MCF 10A (cell line): ENCODE measurements around the gene MLXIP. TPM values are rescaled to one million over a fixed set of nuclear protein-coding genes. Genes with fewer than 3 reads are reported as not detected.

Experiments used
- BruUV-seq: library from RNA; stranded (reverse); fragments of 400-500 nt; replicated peaks from 2 replicates; lab custom pipeline; 2021; lab: Mats Ljungman, UMichigan
- CTCF ChIA-PET: fragments of 300-600 bp; sonication (Branson Sonifier 250); formaldehyde crosslinking; extraction: SDS; loops from one replicate; lab custom pipeline; 2021; ENCODE audit warnings: antibody characterized with exemption, inconsistent platforms; lab: Yijun Ruan, JAX
- POLR2A ChIA-PET: fragments of 300-600, 350-650 bp; sonication (Branson Sonifier 250); formaldehyde crosslinking; extraction: SDS; loops from one replicate; lab custom pipeline; 2020; ENCODE audit warnings: antibody characterized with exemption, inconsistent platforms; lab: Yijun Ruan, JAX
- DNase-seq: peaks from one replicate; pipeline ENCODE4 v3.0.0-alpha.2; 2018; ENCODE audit not compliant: unreplicated experiment
- H3K27ac Mint-ChIP-seq: one replicate; pipeline ENCODE4 v1.8.0; 2022; ENCODE audit warnings: mild to moderate bottlenecking, low read depth, mixed read lengths; ENCODE audit not compliant: unreplicated experiment
- H3K27me3 Mint-ChIP-seq: one replicate; pipeline ENCODE4 v1.8.0; 2022; ENCODE audit warnings: mixed read lengths; ENCODE audit not compliant: insufficient read depth, unreplicated experiment
- H3K36me3 Mint-ChIP-seq: one replicate; pipeline ENCODE4 v1.8.0; 2022; ENCODE audit warnings: mild to moderate bottlenecking, moderate library complexity, mixed read lengths; ENCODE audit not compliant: insufficient read depth, unreplicated experiment
- H3K4me1 Mint-ChIP-seq: one replicate; pipeline ENCODE4 v1.8.0; 2022; ENCODE audit warnings: mixed read lengths; ENCODE audit not compliant: insufficient read depth, unreplicated experiment
- H3K4me3 Mint-ChIP-seq: one replicate; pipeline ENCODE4 v1.8.0; 2022; ENCODE audit warnings: mild to moderate bottlenecking, moderate library complexity, mixed read lengths; ENCODE audit not compliant: unreplicated experiment
- H3K9me3 Mint-ChIP-seq: one replicate; pipeline ENCODE4 v1.8.0; 2022; ENCODE audit warnings: mixed read lengths; ENCODE audit not compliant: unreplicated experiment
- intact Hi-C: fragments of 100-400 bp; cut with micrococcal nuclease; formaldehyde crosslinking; loops from 2 replicates; pipeline ENCODE4 v1.14.1; 2022
- total RNA-seq: library from RNA; stranded (reverse); gene quantifications from 2 replicates; pipeline ENCODE4 v1.2.3, GENCODE V29; 2022
- TF ChIP-seq, protein P1 (sequence below): fragments of 200-600 bp; IDR thresholded peaks from one replicate; pipeline ENCODE4 v1.8.0; 2022; ENCODE audit warnings: antibody characterized with exemption, mild to moderate bottlenecking; ENCODE audit not compliant: unreplicated experiment

The MLXIP gene
- total RNA-seq, 1 experiment from 2014 or later, result 35.6 TPM

DNA sequence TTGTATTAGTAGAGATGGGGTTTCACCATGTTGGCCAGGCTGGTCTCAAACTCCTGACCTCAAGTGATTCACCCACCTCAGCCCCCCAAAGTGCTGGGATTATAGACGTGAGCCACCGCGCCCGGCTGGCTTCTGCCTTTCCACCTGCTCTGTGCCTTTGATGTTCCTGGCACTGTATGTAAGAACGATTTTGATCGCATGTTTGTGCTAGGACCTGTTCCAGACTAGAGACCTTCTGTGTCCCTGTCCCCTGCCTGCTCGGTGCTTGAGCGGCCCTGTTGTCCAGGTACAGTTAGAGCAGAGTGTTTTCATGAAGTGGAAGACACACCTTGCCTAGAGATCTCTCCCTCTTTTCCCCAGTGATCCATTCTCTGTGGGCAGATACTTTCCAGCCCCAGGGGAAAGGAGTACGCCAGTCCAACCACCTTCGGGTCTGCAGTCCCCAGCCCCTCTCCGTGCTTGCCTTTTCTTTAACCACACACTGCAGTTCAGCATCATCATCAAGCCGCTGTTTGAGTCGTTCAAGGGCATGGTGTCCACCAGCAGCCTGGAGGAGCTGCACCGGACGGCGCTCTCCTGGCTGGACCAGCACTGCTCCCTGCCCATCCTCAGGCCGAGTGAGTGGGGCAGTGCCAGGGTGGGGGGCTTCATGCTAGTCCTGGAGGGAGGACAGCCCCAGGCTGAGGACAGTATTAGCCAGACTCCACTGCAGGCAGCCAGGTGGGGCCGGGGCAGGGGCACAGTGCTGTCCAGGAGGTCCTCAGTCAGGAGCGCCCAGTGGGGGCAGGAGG, 62.1 kb downstream of the MLXIP start:
- Mint-ChIP-seq H3K27ac (no peak overlapping the region), H3K4me1 (no peaks in the 10 kb centered on the region), H3K36me3 (peaks cover 28% of the 10 kb centered on the region), H3K9me3 (no peaks in the 10 kb centered on the region), H3K4me3 (no peak overlapping the region), H3K27me3 (no peaks in the 10 kb centered on the region)
- POLR2A ChIA-PET, result interaction anchor here (0.8 kb wide), 1 partner anchor 13 kb away, joined by 3 read pairs; no protein-coding TSS in a partner anchor
- DNase-seq, result no peak
- CTCF ChIA-PET, result interaction anchor here (0.7 to 1.5 kb wide), 2 partner anchors 18 to 1709 kb away, joined by 3 to 4 read pairs; no protein-coding TSS in a partner anchor
- TF ChIP-seq, protein P1, sequence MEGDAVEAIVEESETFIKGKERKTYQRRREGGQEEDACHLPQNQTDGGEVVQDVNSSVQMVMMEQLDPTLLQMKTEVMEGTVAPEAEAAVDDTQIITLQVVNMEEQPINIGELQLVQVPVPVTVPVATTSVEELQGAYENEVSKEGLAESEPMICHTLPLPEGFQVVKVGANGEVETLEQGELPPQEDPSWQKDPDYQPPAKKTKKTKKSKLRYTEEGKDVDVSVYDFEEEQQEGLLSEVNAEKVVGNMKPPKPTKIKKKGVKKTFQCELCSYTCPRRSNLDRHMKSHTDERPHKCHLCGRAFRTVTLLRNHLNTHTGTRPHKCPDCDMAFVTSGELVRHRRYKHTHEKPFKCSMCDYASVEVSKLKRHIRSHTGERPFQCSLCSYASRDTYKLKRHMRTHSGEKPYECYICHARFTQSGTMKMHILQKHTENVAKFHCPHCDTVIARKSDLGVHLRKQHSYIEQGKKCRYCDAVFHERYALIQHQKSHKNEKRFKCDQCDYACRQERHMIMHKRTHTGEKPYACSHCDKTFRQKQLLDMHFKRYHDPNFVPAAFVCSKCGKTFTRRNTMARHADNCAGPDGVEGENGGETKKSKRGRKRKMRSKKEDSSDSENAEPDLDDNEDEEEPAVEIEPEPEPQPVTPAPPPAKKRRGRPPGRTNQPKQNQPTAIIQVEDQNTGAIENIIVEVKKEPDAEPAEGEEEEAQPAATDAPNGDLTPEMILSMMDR, result no peak
- intact Hi-C loops, result no loop called here
- no TSS peak for BruUV-seq

DNA sequence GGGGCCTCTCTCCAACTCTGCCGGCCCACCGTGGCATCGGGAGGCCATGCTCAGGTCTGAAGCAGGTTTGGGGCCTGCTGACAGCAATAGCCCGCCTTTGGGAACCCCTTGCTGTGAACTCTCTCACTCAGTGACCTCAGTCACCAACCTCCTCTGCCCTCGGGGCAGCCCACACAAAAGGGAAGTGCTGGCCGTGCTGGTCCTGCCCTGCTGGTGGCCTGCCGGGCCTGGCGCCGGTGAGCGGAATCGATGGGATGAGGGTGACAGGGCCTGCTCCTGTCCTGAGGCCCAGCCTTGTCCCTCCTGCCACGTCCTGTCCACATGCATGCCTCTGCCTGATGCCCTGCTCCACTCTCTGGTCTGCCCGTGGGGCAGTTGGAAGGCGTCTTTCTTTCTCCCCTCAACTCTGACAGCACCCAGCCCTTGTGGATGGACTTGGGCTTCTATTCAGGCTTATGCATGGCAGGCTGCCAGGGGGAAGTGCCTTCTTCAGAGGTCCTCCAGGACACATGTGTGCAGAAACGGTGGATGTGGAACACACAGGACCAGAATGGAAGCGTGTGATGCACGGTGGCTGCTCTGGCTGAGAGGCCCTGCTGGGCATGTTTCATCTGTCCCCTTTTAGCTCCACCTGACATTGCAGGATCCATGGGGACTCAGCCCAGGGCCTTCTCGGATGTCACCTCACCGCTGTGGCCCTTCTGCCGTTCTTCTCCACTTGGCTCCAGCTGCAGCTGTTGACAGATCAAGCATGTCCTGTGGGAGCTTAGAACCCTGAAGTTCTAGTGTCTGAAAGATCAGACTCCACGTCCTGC, 63.6 kb downstream of the MLXIP start:
- TF ChIP-seq, protein P1, result no peak
- intact Hi-C loops, result no loop called here
- Mint-ChIP-seq H3K9me3 (no peaks in the 10 kb centered on the region), H3K27me3 (no peaks in the 10 kb centered on the region), H3K36me3 (peaks cover 33% of the 10 kb centered on the region), H3K27ac (no peak overlapping the region), H3K4me1 (no peaks in the 10 kb centered on the region), H3K4me3 (no peak overlapping the region)
- ChIA-PET POLR2A (no interaction called here), CTCF (interaction anchor here (0.6 to 1.2 kb wide), 2 partner anchors 11 to 49 kb away, joined by 4 to 5 read pairs; no protein-coding TSS in a partner anchor)
- no peak for DNase-seq
- BruUV-seq, result no TSS peak

DNA sequence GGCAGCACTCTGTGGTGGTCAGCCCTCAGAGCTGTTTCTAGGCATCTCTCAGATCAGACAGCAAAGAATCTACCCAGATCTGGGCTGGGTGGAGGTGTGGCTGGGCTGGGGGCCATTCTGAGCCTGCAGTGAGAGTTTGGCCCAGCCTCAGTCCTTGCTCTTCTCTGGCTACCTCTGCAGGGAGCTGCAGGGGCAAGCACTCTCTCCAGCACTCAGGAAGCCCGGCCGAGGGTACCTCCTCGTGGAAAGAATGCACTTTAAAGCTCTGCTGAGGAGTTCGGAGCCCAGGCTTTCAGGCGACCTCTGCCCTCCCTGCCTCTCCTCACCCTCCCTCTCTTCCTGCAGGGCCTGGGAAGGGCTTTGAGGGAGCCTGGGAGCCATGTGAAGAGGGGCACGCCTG, 64.3 kb downstream of the MLXIP start:
- Mint-ChIP-seq H3K4me3 (no peak overlapping the region), H3K9me3 (no peaks in the 10 kb centered on the region), H3K27ac (no peak overlapping the region), H3K36me3 (peaks cover 33% of the 10 kb centered on the region), H3K27me3 (no peaks in the 10 kb centered on the region), H3K4me1 (no peaks in the 10 kb centered on the region)
- ChIA-PET POLR2A (no interaction called here), CTCF (interaction anchor here (0.6 to 1.2 kb wide), 2 partner anchors 12 to 332 kb away, joined by 3 to 5 read pairs; no protein-coding TSS in a partner anchor)
- no peak for DNase-seq
- BruUV-seq, result no TSS peak
- intact Hi-C loops, result no loop called here
- TF ChIP-seq, protein P1, result no peak

- CTCF ChIA-PET, result no interaction called here
- Mint-ChIP-seq H3K4me3 (no peak overlapping the region), H3K4me1 (no peaks in the 10 kb centered on the region), H3K9me3 (no peaks in the 10 kb centered on the region), H3K27me3 (no peaks in the 10 kb centered on the region), H3K27ac (no peak overlapping the region), H3K36me3 (peaks cover 33% of the 10 kb centered on the region)
- TF ChIP-seq, protein P1, result no peak
- BruUV-seq, result no TSS peak
- POLR2A ChIA-PET, result interaction anchor here (0.8 kb wide), 1 partner anchor 10 kb away, joined by 3 read pairs; no protein-coding TSS in a partner anchor
- no peak for DNase-seq
- intact Hi-C loops, result no loop called here
Measured at GRCh38 chr12:122144885-122145284, 66.3 kb downstream of the MLXIP start.
